SH-SY5Y (cell line): ENCODE measurements around the gene ASTL.

Experiments
- GATA2 ChIP-seq: IDR thresholded peaks from 2 replicates; pipeline ENCODE4 v1.6.1; 2011; ENCODE audit warnings: mild to moderate bottlenecking, low read depth, low read length
- GATA3 ChIP-seq: IDR thresholded peaks from 2 replicates; pipeline ENCODE4 v1.6.1; 2011; ENCODE audit warnings: low read depth, mild to moderate bottlenecking, low read length, moderate library complexity

ASTL gene

GRCh38 chr2:96117701-96118588 lies 20.4 kb downstream of the ASTL start:
- TF ChIP-seq GATA2 (no peak), GATA3 (no peak)

GRCh38 chr2:96116879-96117533 lies 21.3 kb downstream of the ASTL start:
- TF ChIP-seq GATA3 (no peak), GATA2 (no peak)

GRCh38 chr2:96116424-96116878 lies 21.9 kb downstream of the ASTL start, which contains the start of gene ADRA2B:
TSS of gene ADRA2B (minus strand) at chr2:96116571. CDS start at chr2:96116149, 422 bp downstream.
- TF ChIP-seq GATA3 (no peak), GATA2 (no peak)

GRCh38 chr2:96115631-96116423 lies 22.5 kb downstream of the ASTL start:
- no peak for TF ChIP-seq GATA3
- TF ChIP-seq GATA2: no peak

- TF ChIP-seq GATA2 (no peak), GATA3 (no peak)
Observed at GRCh38 chr2:96114903-96115581, 23.3 kb downstream of the ASTL start.

GRCh38 chr2:96114546-96114902 lies 23.8 kb downstream of the ASTL start:
- TF ChIP-seq GATA3 (no peak), GATA2 (no peak)

GRCh38 chr2:96113951-96114350 lies 24.4 kb downstream of the ASTL start:
- TF ChIP-seq GATA2 (no peak), GATA3 (no peak)

GRCh38 chr2:96113367-96113677 lies 25.0 kb downstream of the ASTL start:
- TF ChIP-seq GATA2 (no peak), GATA3 (no peak)

GRCh38 chr2:96112501-96113366 lies 25.6 kb downstream of the ASTL start:
- TF ChIP-seq GATA3 (no peak), GATA2 (no peak)

- TF ChIP-seq GATA3 (no peak), GATA2 (no peak)
Observed at GRCh38 chr2:96111823-96112500, 26.3 kb downstream of the ASTL start.

- TF ChIP-seq GATA2 (no peak), GATA3 (no peak)
Observed at GRCh38 chr2:96111257-96111640, 27.1 kb downstream of the ASTL start.

- no peak for TF ChIP-seq GATA2
- no peak for TF ChIP-seq GATA3
Observed at GRCh38 chr2:96110621-96111256, 27.6 kb downstream of the ASTL start.
